Measurements from ENCODE around the gene MARS1.
"Not testable (repeated sequence)": the region's sequence is repeated elsewhere in the genome, so short reads cannot be mapped to it uniquely, and the experiment has no call there.

Gene MARS1

DNA sequence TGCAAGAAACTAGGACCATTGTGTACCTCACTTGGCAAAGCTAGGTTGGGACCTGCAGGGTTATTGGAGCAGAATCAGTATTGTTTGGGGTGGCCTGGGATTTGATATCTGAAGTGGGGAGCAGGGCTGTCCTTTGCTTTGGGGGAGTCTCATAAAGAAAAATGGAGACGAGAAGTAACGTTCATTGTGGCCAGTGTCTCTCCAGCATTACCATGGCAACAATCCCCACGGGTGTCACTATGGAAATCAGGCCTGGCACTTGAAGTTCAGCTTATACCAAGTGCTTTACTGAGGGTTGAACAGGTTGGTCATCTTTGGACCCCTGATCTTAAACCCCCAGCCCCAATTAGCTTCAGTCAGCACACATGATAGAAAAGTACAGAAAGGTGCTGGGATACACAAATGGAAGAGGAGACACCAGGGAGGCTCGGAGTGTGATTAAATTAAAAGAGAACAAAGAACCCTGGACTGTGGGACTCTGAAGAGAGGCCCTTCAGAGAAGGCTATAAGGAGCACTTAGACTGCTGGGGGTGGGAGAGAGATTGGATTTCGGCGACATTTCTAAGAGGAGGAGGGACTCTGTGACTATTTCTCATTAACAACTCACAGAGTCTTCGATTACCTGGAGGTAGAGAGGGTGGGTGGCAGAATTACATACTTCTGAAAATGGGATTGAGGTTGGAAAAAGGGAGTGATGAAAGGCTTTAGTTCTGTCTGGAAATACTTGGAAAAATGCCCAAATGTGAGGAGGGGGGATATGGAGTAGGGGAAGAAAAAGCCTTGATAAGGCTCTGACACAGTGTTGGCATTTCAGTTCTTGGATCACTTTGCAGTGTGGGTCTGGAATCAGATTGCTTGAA is 65.7 kb downstream of the MARS1 start:
- no peak for DNase-seq

GRCh38 chr12:57554453-57554852 is 66.6 kb downstream of the MARS1 start:
- no peak for DNase-seq

DNA sequence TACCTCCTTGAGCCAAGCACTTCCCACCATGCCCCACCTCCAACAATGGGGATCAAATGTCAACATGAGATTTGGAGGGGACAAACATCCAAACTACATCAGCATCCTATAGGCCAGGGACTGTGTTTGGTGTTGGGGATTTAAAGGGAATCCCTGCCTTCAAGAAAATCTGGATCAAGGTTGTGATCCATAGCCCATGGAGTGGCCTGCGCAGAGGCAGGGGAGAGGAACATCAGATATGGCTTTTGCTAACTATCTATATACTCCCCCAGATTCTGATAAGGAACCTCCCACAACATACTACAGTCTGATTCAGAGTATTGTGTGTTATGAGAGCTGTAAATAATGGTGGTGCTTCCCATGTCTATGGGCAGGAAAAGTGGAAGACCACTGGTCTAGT is 67.0 kb downstream of the MARS1 start:
- no peak for DNase-seq

DNA sequence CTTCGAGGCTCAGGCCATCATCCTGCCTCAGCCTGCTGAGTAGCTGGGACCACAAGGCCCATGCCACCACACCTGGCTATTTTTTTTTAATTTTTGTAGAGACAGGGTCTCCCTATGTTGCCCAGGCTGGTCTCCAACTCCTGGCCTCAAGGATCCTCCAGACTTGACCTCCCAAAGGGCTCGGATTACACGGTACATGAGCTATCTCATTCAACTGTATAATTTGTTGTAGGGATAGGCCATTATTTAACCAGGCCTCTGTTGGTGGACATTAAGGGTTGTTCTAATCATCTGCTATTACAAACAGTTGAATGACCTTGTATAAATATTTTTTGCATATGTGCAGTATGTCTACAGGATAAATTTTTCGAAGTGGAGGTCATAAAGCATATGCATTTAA is 71.0 kb downstream of the MARS1 start:
- no peak for DNase-seq

DNA sequence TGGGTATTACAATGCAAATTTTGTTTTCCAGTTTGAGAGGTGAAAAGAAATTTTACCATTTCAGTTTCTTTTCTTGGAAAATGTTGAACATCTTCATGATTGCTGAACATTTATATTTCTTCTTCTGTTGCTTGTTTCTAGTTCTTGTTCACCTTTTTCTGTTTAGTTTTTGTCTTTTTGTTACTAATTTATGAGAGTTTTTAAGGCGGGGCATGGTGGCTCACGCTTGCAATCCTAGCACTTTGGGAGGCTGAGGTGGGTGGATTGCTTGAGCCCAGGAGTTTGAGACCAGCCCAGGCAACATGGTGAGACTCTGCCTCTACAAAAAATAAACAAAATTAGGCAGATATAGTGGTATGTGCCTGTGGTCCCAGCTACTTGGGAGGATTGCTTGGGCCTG is 72.6 kb downstream of the MARS1 start:
- no peak for DNase-seq

GRCh38 chr12:57561117-57561516 is 73.2 kb downstream of the MARS1 start:
- not testable (repeated sequence) for DNase-seq

DNA sequence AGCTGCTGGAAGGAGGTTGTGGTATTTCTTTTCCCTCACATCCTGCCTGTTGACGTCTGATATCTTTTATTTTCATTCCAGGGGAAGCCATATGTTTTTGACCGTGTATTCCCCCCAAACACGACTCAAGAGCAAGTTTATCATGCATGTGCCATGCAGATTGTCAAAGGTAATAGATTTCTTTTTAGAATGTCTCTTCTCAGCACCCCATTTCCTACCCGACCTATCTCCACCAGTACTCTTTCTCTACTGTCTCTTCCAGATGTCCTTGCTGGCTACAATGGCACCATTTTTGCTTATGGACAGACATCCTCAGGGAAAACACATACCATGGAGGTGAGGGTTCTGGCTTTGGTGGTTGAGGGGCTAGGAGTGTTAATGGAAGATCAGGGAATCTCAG is 75.5 kb downstream of the MARS1 start:
- DNase-seq: no peak

DNA sequence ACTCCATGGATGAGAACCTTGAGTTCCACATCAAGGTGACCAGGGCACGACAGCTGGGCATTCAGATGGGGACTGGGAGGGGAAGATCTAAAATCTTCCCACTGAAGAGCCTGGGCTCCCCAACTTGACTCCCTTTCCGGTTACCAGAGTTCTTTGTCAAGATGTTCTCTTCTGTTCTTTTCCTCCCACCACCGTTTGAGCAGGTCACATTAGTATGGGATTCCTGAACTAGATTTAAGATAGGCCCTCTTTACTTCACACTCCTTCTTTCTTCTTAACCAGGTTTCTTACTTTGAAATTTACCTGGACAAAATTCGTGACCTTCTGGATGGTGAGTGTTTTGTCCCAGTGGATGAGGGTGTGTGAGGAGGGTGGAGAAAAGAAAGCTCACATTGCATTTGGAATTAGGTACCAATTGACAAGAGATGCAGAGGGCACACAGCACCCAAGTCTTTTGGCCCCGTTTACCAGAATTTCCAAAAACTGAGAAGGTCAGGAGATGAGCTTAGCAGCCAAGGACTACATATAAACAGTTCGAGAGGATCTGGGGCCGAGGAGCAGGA is 76.4 kb downstream of the MARS1 start:
- no peak for DNase-seq
